Endothelial cell (in vitro differentiated cells): ENCODE measurements around the gene SLC4A11. TPM values are rescaled to one million over a fixed set of nuclear protein-coding genes. Genes with fewer than 3 reads are reported as not detected.

Source experiments
- DNase-seq: peaks from one replicate; pipeline ENCODE4 v3.0.0; 2021; ENCODE audit warnings: low spot score
- H3K27ac Mint-ChIP-seq: one replicate; pipeline ENCODE4 v1.8.0; 2021; ENCODE audit warnings: mixed read lengths, inconsistent platforms; ENCODE audit not compliant: unreplicated experiment
- H3K27me3 Mint-ChIP-seq: one replicate; pipeline ENCODE4 v1.8.0; 2021; ENCODE audit warnings: mild to moderate bottlenecking, moderate library complexity, mixed read lengths, inconsistent platforms; ENCODE audit not compliant: unreplicated experiment
- H3K36me3 Mint-ChIP-seq: one replicate; pipeline ENCODE4 v1.8.0; 2021; ENCODE audit warnings: mild to moderate bottlenecking, low read depth, mixed read lengths, inconsistent platforms; ENCODE audit not compliant: unreplicated experiment
- H3K4me1 Mint-ChIP-seq: one replicate; pipeline ENCODE4 v1.8.0; 2021; ENCODE audit warnings: mild to moderate bottlenecking, mixed read lengths, inconsistent platforms; ENCODE audit not compliant: unreplicated experiment
- H3K4me3 Mint-ChIP-seq: one replicate; pipeline ENCODE4 v1.8.0; 2021; ENCODE audit warnings: mild to moderate bottlenecking, mixed read lengths, inconsistent platforms; ENCODE audit not compliant: unreplicated experiment
- H3K9me3 Mint-ChIP-seq: one replicate; pipeline ENCODE4 v1.8.0; 2021; ENCODE audit warnings: mixed read lengths, inconsistent platforms; ENCODE audit not compliant: unreplicated experiment
- CTCF ChIP-seq: fragments of 200-600 bp; sonication (generic); IDR thresholded peaks from one replicate; pipeline ENCODE4 v1.5.0; 2021; ENCODE audit warnings: antibody characterized with exemption; ENCODE audit not compliant: unreplicated experiment
- total RNA-seq: library from RNA; stranded (reverse); fragmentation: NEBNext Ultra II Directional; extraction: Animal tissue kit (Norgen Biotek cat#: 25700); gene quantifications from one replicate; pipeline ENCODE4 v1.2.1, GENCODE V29; 2021; ENCODE audit not compliant: unreplicated experiment

Gene SLC4A11
- total RNA-seq, 1 donor from 2014 or later, result 30.6 TPM

GRCh38 chr20:3210346-3210745, 28.6 kb downstream of the SLC4A11 start:
- Mint-ChIP-seq H3K9me3 (no peaks in the 10 kb centered on the region), H3K36me3 (peaks cover 4% of the 10 kb centered on the region), H3K27me3 (peaks cover 2% of the 10 kb centered on the region), H3K27ac (no peak overlapping the region), H3K4me1 (peaks cover 7% of the 10 kb centered on the region), H3K4me3 (peak overlapping the region; percentile 95)
- DNase-seq, result no peak
- no peak for TF ChIP-seq CTCF

DNA sequence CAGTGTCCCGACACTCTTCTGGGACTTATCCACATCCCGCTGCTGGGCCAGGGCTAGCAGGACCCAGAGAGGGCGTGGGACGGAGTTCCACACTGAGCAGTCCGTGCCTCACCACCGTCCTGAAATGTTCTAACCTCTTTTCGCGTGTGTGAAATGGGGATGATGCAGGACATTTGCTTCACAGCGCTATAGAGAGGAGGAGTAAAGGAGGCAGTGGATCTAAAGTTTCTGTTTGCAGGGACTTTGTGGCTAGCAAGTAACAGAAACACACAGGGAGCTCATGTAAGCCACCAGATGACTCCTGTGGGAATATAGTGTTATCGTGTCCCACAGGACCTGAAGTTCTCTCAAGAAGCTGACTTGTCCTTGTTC, 29.1 kb downstream of the SLC4A11 start:
- Mint-ChIP-seq H3K27ac (peak overlapping the region; percentile 94), H3K36me3 (peaks cover 4% of the 10 kb centered on the region)
- no peak for TF ChIP-seq CTCF

GRCh38 chr20:3209257-3209945, 29.6 kb downstream of the SLC4A11 start, which contains the start of gene ITPA:
TSS of gene ITPA (plus strand) at chr20:3209498. CDS start at chr20:3209552, 54 bp downstream.
- no peak for TF ChIP-seq CTCF
- H3K9me3 Mint-ChIP-seq, result no peaks in the 10 kb centered on the region
- DNase-seq, result peak; percentile 47
- H3K36me3 Mint-ChIP-seq, result peaks cover 4% of the 10 kb centered on the region
- H3K27me3 Mint-ChIP-seq, result peaks cover 2% of the 10 kb centered on the region
- peaks cover 7% of the 10 kb centered on the region for H3K4me1 Mint-ChIP-seq
- H3K4me3 Mint-ChIP-seq, result peak within 1 kb of the TSS; percentile 95
- peak within 1 kb of the TSS; percentile 94 for H3K27ac Mint-ChIP-seq

More for the DNA sequence above, 29.1 kb downstream of the SLC4A11 start:
- Mint-ChIP-seq H3K4me1 (peaks cover 7% of the 10 kb centered on the region), H3K27me3 (peaks cover 2% of the 10 kb centered on the region), H3K4me3 (peak overlapping the region; percentile 95), H3K9me3 (no peaks in the 10 kb centered on the region)
- DNase-seq, result no peak

DNA sequence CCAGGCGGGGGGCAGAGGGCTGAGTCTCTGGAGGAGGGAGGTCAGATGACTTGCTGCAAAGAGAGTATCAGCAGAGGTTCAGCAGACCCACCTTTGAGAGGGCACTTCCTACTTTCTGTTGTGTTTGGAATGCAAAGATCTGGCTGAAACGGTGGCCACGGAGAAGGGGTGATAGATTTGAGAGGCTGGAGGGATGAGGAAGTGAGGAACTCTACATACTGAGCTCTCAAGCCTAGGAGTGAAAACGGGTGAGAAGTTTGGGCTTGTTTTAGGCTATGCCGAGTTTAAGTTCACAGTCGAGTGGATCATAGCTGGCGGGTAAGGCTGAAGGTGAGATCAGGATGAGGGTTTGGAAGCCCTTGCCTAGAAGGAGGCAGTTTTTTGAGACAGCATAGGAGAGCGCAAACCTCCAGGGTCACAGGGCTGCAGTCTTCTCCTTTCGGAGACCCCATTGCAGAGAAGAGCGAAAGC, 30.2 kb downstream of the SLC4A11 start:
- no peak for TF ChIP-seq CTCF
- H3K4me3 Mint-ChIP-seq, result peak overlapping the region; percentile 95
- peak overlapping the region; percentile 92 for H3K27ac Mint-ChIP-seq
- H3K36me3 Mint-ChIP-seq, result peaks cover 4% of the 10 kb centered on the region
- peaks cover 2% of the 10 kb centered on the region for H3K27me3 Mint-ChIP-seq
- no peaks in the 10 kb centered on the region for H3K9me3 Mint-ChIP-seq
- peaks cover 8% of the 10 kb centered on the region for H3K4me1 Mint-ChIP-seq
- no peak for DNase-seq

DNA sequence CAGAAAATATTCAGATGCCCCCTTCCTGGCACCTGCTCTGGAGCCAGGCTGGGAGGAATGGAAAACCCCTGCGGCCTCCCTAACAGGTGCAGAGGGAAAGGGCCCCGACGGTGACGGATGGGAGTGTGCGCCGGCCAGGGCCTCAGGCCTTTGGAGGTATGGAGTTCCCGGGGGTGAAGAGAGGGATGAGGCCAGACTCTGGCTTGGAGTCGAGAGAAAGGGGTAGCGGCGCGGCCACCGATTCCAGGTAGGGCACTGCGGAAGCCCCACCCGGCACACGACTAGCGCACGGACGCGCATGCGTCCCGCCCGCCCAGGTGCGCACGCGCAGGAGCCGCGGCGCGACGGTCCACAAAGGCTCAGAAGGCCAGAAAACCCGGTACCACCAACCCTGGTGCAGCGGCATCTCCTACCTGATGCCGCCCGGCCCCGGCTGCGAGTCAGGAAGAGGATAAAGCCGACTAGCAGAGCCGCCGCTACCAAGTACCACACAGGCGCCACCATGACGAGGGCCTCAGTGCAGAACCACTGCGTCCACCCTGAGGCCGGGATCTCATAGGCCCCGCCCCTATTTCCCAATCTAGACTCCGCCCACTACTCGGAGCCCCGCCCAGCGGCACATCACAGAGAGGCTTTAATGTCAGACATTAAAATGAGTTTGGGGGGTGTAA, 34.7 kb downstream of the SLC4A11 start, which contains the start of gene DDRGK1:
TSS of gene DDRGK1 (minus strand) at position 559 of the 671 bp plus-strand sequence. CDS start at position 504, 55 bp downstream.
- DNase-seq, result peak; percentile 82
- peak within 1 kb of the TSS; percentile 67 for H3K27ac Mint-ChIP-seq
- peaks cover 10% of the 10 kb centered on the region for H3K4me1 Mint-ChIP-seq
- peak within 1 kb of the TSS; percentile 95 for H3K4me3 Mint-ChIP-seq
- no peak for TF ChIP-seq CTCF
- peaks cover 4% of the 10 kb centered on the region for H3K27me3 Mint-ChIP-seq
- no peaks in the 10 kb centered on the region for H3K9me3 Mint-ChIP-seq
- peaks cover 13% of the 10 kb centered on the region for H3K36me3 Mint-ChIP-seq
